ENCODE results near the gene ESX1.

GRCh38 chrX:104205548-104205947, 49.2 kb downstream of the ESX1 start:
- TF ChIP-seq CTCF (conservative IDR thresholded peaks at IDR 0.05; ENCODE audit: low read depth, low read length), result no peak
- TF ChIP-seq RAD21 (IDR thresholded peaks at IDR 0.05; ENCODE audit: low read length), result no peak
- TF ChIP-seq BHLHE40 (IDR thresholded peaks at IDR 0.05; ENCODE audit: low read depth, low read length), result no peak
- TF ChIP-seq POLR2A (IDR thresholded peaks at IDR 0.05; ENCODE audit: low read depth, low read length), result no peak
- TF ChIP-seq MAFK (IDR thresholded peaks at IDR 0.05; ENCODE audit: low read depth, low read length), result peak; percentile 78
- no peak for TF ChIP-seq RFX5 (IDR thresholded peaks at IDR 0.05; ENCODE audit: low read depth, low read length)
- no peak for TF ChIP-seq USF2 (IDR thresholded peaks at IDR 0.05; ENCODE audit: low read depth, low read length)
- TF ChIP-seq CHD1 (IDR thresholded peaks at IDR 0.05; ENCODE audit: low read depth, low read length), result no peak
- no peak for TF ChIP-seq FOS (IDR thresholded peaks at IDR 0.05; ENCODE audit: low read depth, low read length)

Measured in IMR-90 (cell line).